Lung microvascular endothelial cell (primary cell): Measurements from ENCODE around the gene EDC3. TPM values are rescaled to one million over a fixed set of nuclear protein-coding genes. Genes with fewer than 3 reads are reported as not detected.

ENCODE experiments used
- DNase-seq, 2 donors: peaks; one replicate each; pipeline versions ENCODE4 v3.0.0 to v3.0.0-alpha.2; 2010; ENCODE audit warnings: low read depth in 2 of 2
- total RNA-seq: library from RNA; depleted of rRNA; stranded (reverse); fragments of >200 nt; gene quantifications from 2 replicates; pipeline ENCODE4 v1.2.1, GENCODE V29; 2014

Gene EDC3
- total RNA-seq, 1 donor from 2014 or later, result 21.4 TPM

- no peak for DNase-seq
Observed at GRCh38 chr15:74626752-74627692, 68.8 kb downstream of the EDC3 start.

GRCh38 chr15:74626336-74626735, 69.5 kb downstream of the EDC3 start:
- DNase-seq, result no peak

- DNase-seq, result no peak
Observed at GRCh38 chr15:74625693-74626092, 70.1 kb downstream of the EDC3 start.

GRCh38 chr15:74624020-74624602, 71.7 kb downstream of the EDC3 start:
- no peak for DNase-seq

GRCh38 chr15:74622758-74623157, 73.1 kb downstream of the EDC3 start:
- DNase-seq, result no peak

- DNase-seq, result no peak
Observed at GRCh38 chr15:74621936-74622335, 73.9 kb downstream of the EDC3 start.

GRCh38 chr15:74621546-74621920, 74.3 kb downstream of the EDC3 start:
- no peak for DNase-seq

GRCh38 chr15:74620636-74621545, 74.9 kb downstream of the EDC3 start:
- peak; percentile 81 to 89 for DNase-seq

GRCh38 chr15:74619916-74620635, 75.7 kb downstream of the EDC3 start:
- no peak for DNase-seq

GRCh38 chr15:74618841-74619596, 76.8 kb downstream of the EDC3 start:
- DNase-seq, result no peak

GRCh38 chr15:74616996-74617395, 78.8 kb downstream of the EDC3 start:
- no peak for DNase-seq

- peak; percentile 70 to 71 for DNase-seq
Observed at GRCh38 chr15:74616366-74616939, 79.4 kb downstream of the EDC3 start.

GRCh38 chr15:74615508-74616365, 80.1 kb downstream of the EDC3 start, which contains the start of gene CLK3:
TSS of gene CLK3 (plus strand) at chr15:74615836. CDS start at chr15:74619197, 3,361 bp downstream.
- DNase-seq, result peak; percentile 93 to 96

- DNase-seq, result peak; percentile 66 to 73
Observed at GRCh38 chr15:74614744-74615507, 80.9 kb downstream of the EDC3 start.

- DNase-seq, result no peak
Observed at GRCh38 chr15:74613953-74614743, 81.7 kb downstream of the EDC3 start.

- DNase-seq, result no peak
Observed at GRCh38 chr15:74613089-74613952, 82.5 kb downstream of the EDC3 start.
